Keratinocyte (primary cell): ENCODE data around the gene KCNC2. TPM values are rescaled to one million over a fixed set of nuclear protein-coding genes. Genes with fewer than 3 reads are reported as not detected.

Source experiments
- DNase-seq: peaks from one replicate; pipeline ENCODE4 v3.0.0-alpha.2; 2011; ENCODE audit warnings: low read depth, missing footprints, low spot score
- FAIRE-seq: peaks from 2 replicates; lab custom pipeline; 2011; peaks lifted over from hg19 to GRCh38; lab: Jason Lieb, UNC
- H2AFZ ChIP-seq: 2 replicates; pipeline ENCODE4 v1.6.0; 2012; ENCODE audit warnings: low read length, control low read depth, inconsistent platforms; ENCODE audit not compliant: control insufficient read depth
- H3K27ac ChIP-seq: 2 replicates; pipeline ENCODE4 v1.5.1; 2011; ENCODE audit warnings: low read length; ENCODE audit not compliant: control insufficient read depth, insufficient read depth
- H3K27me3 ChIP-seq: 3 replicates; pipeline ENCODE4 v1.6.0; 2011; ENCODE audit warnings: low read length; ENCODE audit not compliant: control insufficient read depth, insufficient read depth; ENCODE audit errors: extremely low read depth
- H3K36me3 ChIP-seq, 2 experiments: 2 replicates in 1 of 2; 3 replicates in 1 of 2; pipeline ENCODE4 v1.5.1; 2011; ENCODE audit warnings: low read length in 2 of 2, mild to moderate bottlenecking in 1 of 2; ENCODE audit not compliant: control insufficient read depth in 2 of 2, insufficient read depth in 2 of 2; ENCODE audit errors: extremely low read depth in 1 of 2
- H3K4me1 ChIP-seq: 3 replicates; pipeline ENCODE4 v1.5.1; 2011; ENCODE audit warnings: low read length; ENCODE audit not compliant: control insufficient read depth, insufficient read depth; ENCODE audit errors: extremely low read depth
- H3K4me2 ChIP-seq: 3 replicates; pipeline ENCODE4 v1.6.0; 2011; ENCODE audit warnings: low read depth, low read length; ENCODE audit not compliant: control insufficient read depth, insufficient read depth; ENCODE audit errors: extremely low read depth
- H3K4me3 ChIP-seq, 3 experiments: fragments of 200-600 bp in 1 of 3; sonication (generic) in 1 of 3; 2 replicates in 2 of 3; 3 replicates in 1 of 3; pipeline ENCODE4 v1.5.1; 2011 to 2016; ENCODE audit warnings: low read length in 3 of 3, mild to moderate bottlenecking in 3 of 3, control low read depth in 2 of 3, inconsistent platforms in 1 of 3, low read depth in 1 of 3, mixed read lengths in 1 of 3, mixed run types in 1 of 3, moderate library complexity in 1 of 3; ENCODE audit not compliant: control insufficient read depth in 2 of 3, insufficient read depth in 2 of 3; ENCODE audit errors: extremely low read depth in 1 of 3
- H3K79me2 ChIP-seq: 2 replicates; pipeline ENCODE4 v1.6.0; 2012; ENCODE audit warnings: low read length; ENCODE audit not compliant: control insufficient read depth, insufficient read depth
- H3K9ac ChIP-seq: 3 replicates; pipeline ENCODE4 v1.6.0; 2011; ENCODE audit warnings: low read length; ENCODE audit not compliant: control insufficient read depth, insufficient read depth; ENCODE audit errors: extremely low read depth
- H3K9me1 ChIP-seq: 3 replicates; pipeline ENCODE4 v1.6.0; 2011; ENCODE audit warnings: low read length; ENCODE audit not compliant: control insufficient read depth, insufficient read depth; ENCODE audit errors: extremely low read depth
- H3K9me3 ChIP-seq: 2 replicates; pipeline ENCODE4 v1.5.1; 2012; ENCODE audit warnings: low read depth, low read length; ENCODE audit not compliant: control insufficient read depth
- H4K20me1 ChIP-seq: 3 replicates; pipeline ENCODE4 v1.6.0; 2011; ENCODE audit warnings: low read length; ENCODE audit not compliant: control insufficient read depth, insufficient read depth; ENCODE audit errors: extremely low read depth
- EZH2 ChIP-seq: IDR thresholded peaks from one replicate; pipeline ENCODE4 v1.6.1; 2012; ENCODE audit warnings: inconsistent platforms, mild to moderate bottlenecking, low read length, moderate library complexity
- dilution Hi-C: fragments of 300-500 bp; cut with MboI; formaldehyde crosslinking; loops from one replicate; pipeline ENCODE4 v1.7.0; 2020; ENCODE audit warnings: low sequenced_read_pairs; ENCODE audit not compliant: extremely low pct_ligation_motif_present
- polyA plus RNA-seq, 5 experiments: library from polyadenylated mRNA; depleted of rRNA in 3 of 5; stranded (reverse) in 3 of 5; stranded (forward) in 1 of 5; unstranded in 1 of 5; fragments of >200 nt; gene quantifications; 1 replicate in 1 of 5; 2 replicates in 3 of 5; 3 replicates in 1 of 5; pipeline versions ENCODE4 v1.2.1 to v1.2.3, GENCODE V29; 2011 to 2012; ENCODE audit warnings: missing spikeins in 2 of 5, low read depth in 1 of 5, low replicate concordance in 1 of 5
- TF ChIP-seq, protein P1 (sequence below), 3 experiments: IDR thresholded peaks in 1 of 3; conservative IDR thresholded peaks in 1 of 3; optimal IDR thresholded peaks in 1 of 3; 2 replicates in 2 of 3; 3 replicates in 1 of 3; pipeline versions ENCODE3 to v1.5.1; 2011; ENCODE audit warnings: low read length in 3 of 3, mild to moderate bottlenecking in 3 of 3, moderate library complexity in 2 of 3, control low read depth in 1 of 3, inconsistent platforms in 1 of 3; ENCODE audit not compliant: insufficient read depth in 2 of 3; ENCODE audit errors: extremely low read depth in 1 of 3

Gene KCNC2
- polyA plus RNA-seq, 1 donor (not counting 4 experiments of a cell fraction or from before 2014, with no cell fraction given), result not detected

DNA sequence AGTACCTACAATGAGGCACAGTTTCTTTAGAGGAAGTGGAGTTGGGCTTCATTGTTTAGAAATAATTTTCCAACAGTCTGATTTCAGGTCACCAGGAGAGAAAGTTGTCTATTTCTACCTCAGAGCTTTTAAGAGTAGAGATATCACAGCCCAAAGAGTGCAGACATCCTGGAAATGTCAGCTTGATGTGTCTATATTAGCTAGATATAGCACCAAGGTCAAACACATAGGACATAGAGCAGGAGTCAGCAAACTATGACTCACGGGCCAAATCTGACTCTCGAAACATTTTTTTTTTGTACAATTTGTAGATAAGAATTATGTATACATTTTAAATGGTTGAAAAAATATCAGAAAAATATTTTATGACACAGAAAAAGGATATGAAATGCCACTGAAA is 53.7 kb downstream of the KCNC2 start:
- Histone ChIP-seq H3K9me1 (no peaks in the 10 kb centered on the region), H3K4me1 (no peaks in the 10 kb centered on the region), H3K9ac (no peak overlapping the region), H2AFZ (no peak overlapping the region), H3K36me3 (no peaks in the 10 kb centered on the region), H3K4me2 (no peak overlapping the region), H3K79me2 (no peaks in the 10 kb centered on the region), H3K27me3 (no peaks in the 10 kb centered on the region), H3K4me3 (no peak overlapping the region), H3K9me3 (no peaks in the 10 kb centered on the region), H4K20me1 (no peaks in the 10 kb centered on the region), H3K27ac (no peak overlapping the region)
- no peak for FAIRE-seq
- no peak for DNase-seq
- TF ChIP-seq EZH2, result no peak
- TF ChIP-seq, protein P1, sequence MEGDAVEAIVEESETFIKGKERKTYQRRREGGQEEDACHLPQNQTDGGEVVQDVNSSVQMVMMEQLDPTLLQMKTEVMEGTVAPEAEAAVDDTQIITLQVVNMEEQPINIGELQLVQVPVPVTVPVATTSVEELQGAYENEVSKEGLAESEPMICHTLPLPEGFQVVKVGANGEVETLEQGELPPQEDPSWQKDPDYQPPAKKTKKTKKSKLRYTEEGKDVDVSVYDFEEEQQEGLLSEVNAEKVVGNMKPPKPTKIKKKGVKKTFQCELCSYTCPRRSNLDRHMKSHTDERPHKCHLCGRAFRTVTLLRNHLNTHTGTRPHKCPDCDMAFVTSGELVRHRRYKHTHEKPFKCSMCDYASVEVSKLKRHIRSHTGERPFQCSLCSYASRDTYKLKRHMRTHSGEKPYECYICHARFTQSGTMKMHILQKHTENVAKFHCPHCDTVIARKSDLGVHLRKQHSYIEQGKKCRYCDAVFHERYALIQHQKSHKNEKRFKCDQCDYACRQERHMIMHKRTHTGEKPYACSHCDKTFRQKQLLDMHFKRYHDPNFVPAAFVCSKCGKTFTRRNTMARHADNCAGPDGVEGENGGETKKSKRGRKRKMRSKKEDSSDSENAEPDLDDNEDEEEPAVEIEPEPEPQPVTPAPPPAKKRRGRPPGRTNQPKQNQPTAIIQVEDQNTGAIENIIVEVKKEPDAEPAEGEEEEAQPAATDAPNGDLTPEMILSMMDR (optimal IDR thresholded peaks at IDR 0.05 in 1 of 3, IDR thresholded peaks at IDR 0.05 in 1 of 3, conservative IDR thresholded peaks at IDR 0.05 in 1 of 3; ENCODE audit: extremely low read depth in 1 of 3, insufficient read depth in 2 of 3, low read length in 3 of 3), result no peak
- dilution Hi-C loops, result no loop called here

DNA sequence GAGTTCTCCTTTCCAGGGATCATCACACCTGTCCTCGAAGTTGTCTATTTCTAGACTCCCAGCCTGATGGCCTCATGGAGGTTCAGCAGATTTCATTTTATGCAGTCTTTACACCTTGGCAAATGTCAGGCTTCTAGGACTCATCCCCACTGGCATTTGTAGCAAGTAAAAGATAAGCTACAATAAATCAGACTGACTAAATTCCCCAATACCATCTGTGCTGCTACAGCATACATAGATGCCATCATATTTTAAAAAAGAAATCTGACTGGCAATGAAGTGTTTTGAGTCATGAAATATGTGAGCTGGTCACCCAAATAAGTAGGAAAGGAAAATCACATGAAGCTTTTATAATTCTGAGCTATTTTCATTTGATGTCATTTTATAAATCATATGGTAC is 55.3 kb downstream of the KCNC2 start:
- H3K27ac ChIP-seq, result no peak overlapping the region
- no peaks in the 10 kb centered on the region for H4K20me1 ChIP-seq
- H3K9me3 ChIP-seq, result no peaks in the 10 kb centered on the region
- no peak for DNase-seq
- TF ChIP-seq, protein P1 (optimal IDR thresholded peaks at IDR 0.05 in 1 of 3, IDR thresholded peaks at IDR 0.05 in 1 of 3, conservative IDR thresholded peaks at IDR 0.05 in 1 of 3; ENCODE audit: extremely low read depth in 1 of 3, insufficient read depth in 2 of 3, low read length in 3 of 3), result no peak
- no peak for TF ChIP-seq EZH2
- no peaks in the 10 kb centered on the region for H3K9me1 ChIP-seq
- no peak overlapping the region for H3K4me2 ChIP-seq
- no peaks in the 10 kb centered on the region for H3K36me3 ChIP-seq
- no peaks in the 10 kb centered on the region for H3K27me3 ChIP-seq
- FAIRE-seq, result no peak
- H2AFZ ChIP-seq, result no peak overlapping the region
- no peaks in the 10 kb centered on the region for H3K79me2 ChIP-seq
- no peak overlapping the region for H3K4me3 ChIP-seq
- H3K4me1 ChIP-seq, result no peaks in the 10 kb centered on the region
- H3K9ac ChIP-seq, result no peak overlapping the region
- dilution Hi-C loops, result no loop called here
